DOHH2 (cell line): ENCODE results near the gene PYGM.

Experiments
- EZH2phosphoT487 ChIP-seq: fragments of 200-600 bp; sonication (generic); IDR thresholded peaks from 2 replicates; pipeline ENCODE4 v1.6.1; 2017; ENCODE audit warnings: borderline replicate concordance, mild to moderate bottlenecking, antibody characterized with exemption, low read length, moderate library complexity, mixed read lengths
- TF ChIP-seq, protein P1 (sequence below): fragments of 200-600 bp; sonication (generic); IDR thresholded peaks from one replicate; pipeline ENCODE4 v1.5.1; 2014; ENCODE audit warnings: antibody characterized with exemption, mild to moderate bottlenecking, low read depth, low read length; ENCODE audit not compliant: poor library complexity, severe bottlenecking

GRCh38 chr11:64768300-64768694, 8.5 kb upstream of the PYGM start:
- TF ChIP-seq, protein P1, sequence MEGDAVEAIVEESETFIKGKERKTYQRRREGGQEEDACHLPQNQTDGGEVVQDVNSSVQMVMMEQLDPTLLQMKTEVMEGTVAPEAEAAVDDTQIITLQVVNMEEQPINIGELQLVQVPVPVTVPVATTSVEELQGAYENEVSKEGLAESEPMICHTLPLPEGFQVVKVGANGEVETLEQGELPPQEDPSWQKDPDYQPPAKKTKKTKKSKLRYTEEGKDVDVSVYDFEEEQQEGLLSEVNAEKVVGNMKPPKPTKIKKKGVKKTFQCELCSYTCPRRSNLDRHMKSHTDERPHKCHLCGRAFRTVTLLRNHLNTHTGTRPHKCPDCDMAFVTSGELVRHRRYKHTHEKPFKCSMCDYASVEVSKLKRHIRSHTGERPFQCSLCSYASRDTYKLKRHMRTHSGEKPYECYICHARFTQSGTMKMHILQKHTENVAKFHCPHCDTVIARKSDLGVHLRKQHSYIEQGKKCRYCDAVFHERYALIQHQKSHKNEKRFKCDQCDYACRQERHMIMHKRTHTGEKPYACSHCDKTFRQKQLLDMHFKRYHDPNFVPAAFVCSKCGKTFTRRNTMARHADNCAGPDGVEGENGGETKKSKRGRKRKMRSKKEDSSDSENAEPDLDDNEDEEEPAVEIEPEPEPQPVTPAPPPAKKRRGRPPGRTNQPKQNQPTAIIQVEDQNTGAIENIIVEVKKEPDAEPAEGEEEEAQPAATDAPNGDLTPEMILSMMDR: no peak
- TF ChIP-seq EZH2phosphoT487: no peak
